H54 (cell line): Measurements from ENCODE around the gene MSANTD2.

ENCODE experiments used
- DNase-seq: peaks from one replicate; pipeline ENCODE4 v3.0.0; 2011; ENCODE audit warnings: low spot score, mixed read lengths; ENCODE audit not compliant: insufficient read length
- FAIRE-seq: peaks from 3 replicates; lab custom pipeline; 2011; peaks lifted over from hg19 to GRCh38; lab: Jason Lieb, UNC
- POLR2A ChIP-seq: IDR thresholded peaks from 2 replicates; pipeline ENCODE4 v1.6.1; 2011; ENCODE audit warnings: low read depth, mild to moderate bottlenecking, low read length

MSANTD2 gene

DNA sequence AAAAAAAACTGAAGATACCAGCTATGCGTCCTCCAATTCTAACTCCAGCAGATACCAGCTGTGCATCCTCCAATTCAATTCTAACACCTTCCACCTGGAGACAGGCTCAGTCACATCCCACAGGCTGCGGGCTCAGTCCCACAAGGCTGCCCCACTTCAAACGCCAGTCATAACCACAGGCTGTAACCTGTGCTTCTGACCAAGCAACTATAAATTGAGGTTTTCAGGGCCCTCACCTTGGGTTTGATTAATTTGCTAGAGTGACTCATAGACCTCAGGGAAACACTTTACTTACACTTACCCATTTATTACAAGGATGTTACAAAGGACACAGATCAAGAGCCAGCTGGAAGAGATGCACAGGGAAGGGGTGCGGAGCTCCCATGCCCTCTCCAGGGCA lies 32.4 kb upstream of the MSANTD2 start:
- FAIRE-seq (no peak), DNase-seq (no peak)
- TF ChIP-seq POLR2A = no peak

DNA sequence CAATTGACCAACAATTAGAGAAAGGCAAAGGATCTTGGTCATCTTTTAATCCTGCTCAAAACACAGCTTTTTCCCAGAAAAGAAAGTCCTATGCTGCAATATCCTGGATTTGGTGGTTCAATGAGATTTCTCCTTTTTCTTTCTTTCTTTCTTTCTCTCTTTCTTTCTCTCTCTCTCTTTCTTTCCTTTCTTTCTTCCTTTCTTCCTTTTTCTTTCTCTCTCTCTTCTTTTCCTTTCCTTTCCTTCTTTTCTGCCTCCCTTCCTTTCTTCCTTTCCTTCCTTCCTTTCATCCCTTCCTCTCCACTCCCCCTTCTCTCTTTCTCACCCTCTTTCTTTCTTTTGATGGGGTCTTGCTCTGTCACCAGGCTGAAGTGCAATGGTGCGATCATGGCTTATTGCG lies 31.7 kb upstream of the MSANTD2 start:
- no peak for FAIRE-seq
- DNase-seq = no peak
- no peak for TF ChIP-seq POLR2A

DNA sequence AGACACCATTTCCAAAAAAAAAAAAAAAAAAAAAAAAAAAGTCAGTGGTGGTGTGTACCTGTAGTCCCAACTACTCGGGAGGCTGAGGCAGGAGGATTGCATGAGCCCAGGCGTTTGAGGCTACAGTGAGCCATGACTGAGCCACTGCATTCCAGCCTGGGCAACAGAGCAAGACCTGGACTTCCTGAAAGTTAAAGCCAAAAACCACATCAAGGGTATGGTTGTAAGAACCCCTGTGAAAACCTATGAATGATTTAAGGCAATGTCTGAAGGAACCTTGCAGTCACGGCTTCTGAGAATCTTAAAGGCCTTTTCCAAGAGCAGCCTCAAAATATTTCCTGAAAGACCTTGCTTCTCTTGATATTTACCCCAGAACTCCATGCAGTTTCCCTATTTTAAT lies 30.5 kb upstream of the MSANTD2 start:
- no peak for FAIRE-seq
- no peak for TF ChIP-seq POLR2A

DNA sequence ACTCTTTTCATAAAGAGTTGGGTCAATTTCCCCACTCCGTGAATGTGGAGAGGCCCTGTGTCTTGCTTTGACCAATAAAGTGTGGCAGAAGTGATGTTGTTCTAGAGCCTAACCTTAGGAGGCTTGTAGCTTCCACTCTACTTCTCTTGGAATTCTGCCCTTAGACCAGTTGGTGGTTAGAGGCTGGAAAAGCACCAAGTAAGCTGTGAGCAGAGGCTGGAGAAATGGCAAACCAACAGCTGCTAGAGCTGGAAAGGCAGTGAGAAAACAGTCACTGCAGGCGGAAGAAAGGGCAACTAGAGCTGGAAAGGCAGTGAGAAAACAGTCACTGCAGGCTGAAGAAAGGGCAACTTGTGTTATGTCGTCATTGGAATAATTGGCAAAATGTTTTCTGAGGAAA lies 29.8 kb upstream of the MSANTD2 start:
- no peak for FAIRE-seq

More for the DNA sequence above, 30.5 kb upstream of the MSANTD2 start:
- DNase-seq = no peak

DNA sequence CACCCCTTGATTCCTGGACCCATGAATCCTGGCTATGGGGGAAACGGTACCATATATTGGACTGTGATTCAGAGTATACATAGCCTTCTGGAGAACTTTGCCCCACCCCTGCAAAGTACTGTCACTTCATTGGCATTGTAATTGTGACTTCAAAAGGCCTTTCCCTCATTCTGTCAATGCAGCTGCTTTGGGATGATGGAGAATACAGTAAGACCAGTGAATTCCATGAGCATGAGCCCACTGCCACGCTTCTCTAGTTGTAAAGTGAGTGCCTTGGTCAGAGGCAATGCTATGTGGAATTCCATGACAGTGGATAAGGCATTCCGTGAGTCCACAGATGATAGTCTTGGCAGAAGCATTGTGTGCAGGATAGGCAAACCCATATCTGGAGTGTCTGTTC lies 25.7 kb upstream of the MSANTD2 start:
- DNase-seq = no peak
- no peak for FAIRE-seq
- TF ChIP-seq POLR2A = no peak

More for the DNA sequence above, 29.8 kb upstream of the MSANTD2 start:
- no peak for TF ChIP-seq POLR2A
- DNase-seq = no peak

DNA sequence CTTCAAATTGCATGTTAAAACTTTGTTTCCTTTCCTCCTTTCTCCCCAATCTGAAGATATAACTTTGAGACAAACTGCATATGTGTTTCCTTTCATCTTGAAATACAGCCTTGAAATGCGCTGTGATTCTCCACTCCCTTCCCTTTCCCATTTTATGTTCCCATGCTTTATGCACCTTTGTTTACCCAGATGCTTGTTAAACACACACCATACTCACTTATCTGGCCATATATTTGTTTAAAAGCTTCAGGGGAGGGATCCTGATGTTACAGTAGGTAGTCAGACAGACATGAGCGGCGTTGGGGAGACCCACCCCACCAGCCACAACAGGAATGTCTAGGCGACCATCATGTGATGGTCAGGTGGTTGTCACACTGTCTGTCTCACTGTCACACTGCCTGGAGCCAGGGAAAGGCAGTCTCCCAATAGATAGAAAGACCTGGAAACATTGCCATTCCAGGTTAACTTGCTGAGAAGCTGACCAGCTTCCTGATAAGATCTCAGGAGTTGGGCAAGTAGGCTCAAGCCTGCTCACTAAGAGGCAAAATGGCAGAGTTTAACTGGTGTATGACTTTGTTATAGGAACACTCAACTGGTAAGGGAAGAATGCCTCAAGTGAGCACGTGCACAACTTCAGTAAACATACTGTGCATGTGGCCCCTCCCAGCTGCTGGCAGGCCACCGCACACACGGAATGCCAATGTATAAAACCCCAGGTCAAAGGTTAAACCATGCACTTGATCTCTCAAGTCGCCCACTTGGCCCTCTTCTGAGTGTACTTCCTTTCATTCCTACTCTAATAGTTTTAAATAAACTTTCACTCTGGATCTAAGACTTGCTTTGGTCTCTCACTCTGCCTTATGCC lies 23.5 kb upstream of the MSANTD2 start:
- no peak for TF ChIP-seq POLR2A
- FAIRE-seq (no peak), DNase-seq (no peak)

DNA sequence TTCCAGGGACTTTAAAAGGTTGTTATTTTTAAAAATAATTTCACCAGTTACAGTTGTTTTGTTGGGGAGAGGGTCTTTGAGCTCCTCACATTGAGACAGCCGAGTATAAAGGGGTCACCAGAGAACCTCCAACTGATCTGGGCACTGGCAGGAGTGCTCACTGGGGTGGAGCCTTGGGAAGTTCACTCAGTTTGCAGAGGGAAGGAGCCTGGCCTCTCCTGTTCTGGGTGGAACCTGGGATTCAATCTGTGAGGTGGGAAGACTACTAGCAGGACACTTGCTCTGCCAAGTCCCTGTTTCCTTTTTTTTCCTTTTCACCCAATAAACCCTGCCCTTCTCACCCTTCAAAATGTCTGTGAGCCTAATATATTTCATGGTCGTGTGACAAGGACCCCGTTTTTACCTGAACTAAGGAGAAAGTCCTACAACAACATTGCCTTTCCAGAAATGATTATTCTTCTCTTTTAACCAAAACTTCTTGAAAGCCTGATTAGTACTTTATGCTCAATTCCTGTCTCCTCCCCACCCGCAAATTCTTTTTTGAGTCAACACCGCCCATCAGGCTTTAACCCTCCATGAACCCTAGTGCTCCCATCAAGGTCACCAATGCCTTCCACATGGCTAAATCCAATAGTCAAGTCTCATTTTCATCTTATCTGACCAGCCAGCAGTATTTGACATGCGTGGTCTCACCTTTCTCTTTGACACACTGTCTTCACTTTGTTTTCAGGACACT lies 22.0 kb upstream of the MSANTD2 start:
- no peak for DNase-seq
- no peak for FAIRE-seq
- TF ChIP-seq POLR2A = no peak

DNA sequence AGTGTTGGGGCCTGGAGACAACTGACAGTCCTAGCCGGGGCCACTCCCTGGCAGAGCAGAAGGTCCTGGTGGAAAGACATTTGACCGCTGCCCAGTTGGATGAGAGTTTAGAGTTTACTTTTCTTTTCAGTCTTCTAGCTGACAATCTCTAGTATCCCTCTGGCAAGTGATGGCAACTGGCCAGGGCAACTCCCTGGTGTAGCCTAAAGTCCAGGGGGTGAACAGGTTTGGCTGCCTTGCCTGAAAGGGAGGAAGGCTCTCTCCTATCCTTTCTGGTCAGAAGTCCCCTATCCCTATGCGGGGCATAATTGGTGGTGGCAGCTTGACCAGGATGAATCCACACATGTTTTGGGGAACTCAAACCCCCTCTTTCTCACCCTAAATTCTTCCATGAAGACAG lies 16.8 kb upstream of the MSANTD2 start:
- DNase-seq = no peak
- no peak for FAIRE-seq
- TF ChIP-seq POLR2A = no peak

DNA sequence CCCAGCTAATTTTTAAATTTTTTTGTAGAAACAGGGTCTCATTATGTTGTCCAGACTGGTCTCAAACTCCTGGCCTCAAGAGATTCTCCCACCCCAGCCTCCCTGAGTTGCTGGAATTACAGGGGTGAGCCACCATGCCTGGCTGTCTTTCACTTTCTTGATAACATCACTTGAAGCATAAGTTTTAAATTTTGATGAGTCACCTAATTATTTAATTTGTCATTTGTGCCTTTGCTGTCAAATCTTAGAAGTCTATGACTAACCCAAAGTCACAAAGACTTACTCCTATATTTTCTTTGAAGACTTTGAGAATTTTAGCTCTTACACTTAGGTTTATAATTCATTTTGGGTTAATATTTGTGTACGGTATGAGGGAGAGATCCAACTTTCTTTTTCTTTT lies 14.5 kb upstream of the MSANTD2 start:
- DNase-seq (no peak), FAIRE-seq (no peak)
- no peak for TF ChIP-seq POLR2A

DNA sequence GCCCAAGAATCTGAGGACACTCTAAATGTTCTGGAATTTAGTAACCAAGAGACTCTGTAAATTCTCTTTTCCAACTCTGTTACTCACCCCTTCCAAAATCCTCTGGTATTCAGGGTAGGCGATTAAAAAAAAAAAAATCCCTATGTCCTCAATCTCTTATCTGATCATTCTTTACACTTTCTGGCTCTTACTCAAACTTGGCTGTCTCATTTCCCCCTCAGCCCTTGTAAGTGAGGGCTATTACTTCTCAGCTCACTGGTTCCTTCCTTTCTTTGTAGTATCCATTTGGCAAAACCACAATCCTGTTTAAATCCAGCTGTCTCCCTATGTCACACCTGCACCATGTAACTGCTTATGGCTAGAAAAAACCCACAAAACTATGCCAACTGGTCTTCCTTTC lies 12.7 kb upstream of the MSANTD2 start:
- no peak for TF ChIP-seq POLR2A
- DNase-seq = no peak
- no peak for FAIRE-seq

DNA sequence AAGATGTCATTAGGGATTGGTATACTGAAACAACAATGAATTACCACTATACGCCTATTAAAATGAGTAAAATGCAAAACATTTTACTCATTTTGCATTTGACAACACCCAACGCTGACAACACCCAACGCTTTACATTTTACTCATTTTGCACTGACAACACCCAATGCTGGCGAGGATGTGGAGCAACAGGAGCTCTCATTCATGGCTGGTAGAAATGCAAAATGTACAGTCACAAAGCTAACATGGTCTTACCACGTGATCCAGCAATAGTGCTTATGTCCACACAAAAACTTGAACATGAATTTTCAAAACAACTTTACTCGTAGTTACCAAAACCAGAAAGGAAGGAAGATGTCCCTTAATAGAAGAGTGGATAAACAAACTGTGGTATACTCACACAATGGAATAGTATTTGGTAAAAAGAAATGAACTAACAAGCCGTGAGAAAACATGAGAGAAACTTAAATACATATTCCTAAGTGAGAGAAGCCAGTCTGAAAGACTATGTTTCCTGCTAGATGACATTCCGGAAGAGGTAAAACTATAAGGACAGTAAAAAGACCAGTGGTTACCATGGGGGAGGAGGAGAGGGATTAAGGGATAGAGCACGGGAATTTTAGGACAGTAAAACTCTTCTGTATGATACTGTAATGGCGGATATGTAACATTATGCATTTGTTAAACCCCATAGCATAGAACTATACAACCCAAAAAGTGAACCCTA lies 11.4 kb upstream of the MSANTD2 start:
- FAIRE-seq = no peak
- no peak for TF ChIP-seq POLR2A
- DNase-seq = no peak

DNA sequence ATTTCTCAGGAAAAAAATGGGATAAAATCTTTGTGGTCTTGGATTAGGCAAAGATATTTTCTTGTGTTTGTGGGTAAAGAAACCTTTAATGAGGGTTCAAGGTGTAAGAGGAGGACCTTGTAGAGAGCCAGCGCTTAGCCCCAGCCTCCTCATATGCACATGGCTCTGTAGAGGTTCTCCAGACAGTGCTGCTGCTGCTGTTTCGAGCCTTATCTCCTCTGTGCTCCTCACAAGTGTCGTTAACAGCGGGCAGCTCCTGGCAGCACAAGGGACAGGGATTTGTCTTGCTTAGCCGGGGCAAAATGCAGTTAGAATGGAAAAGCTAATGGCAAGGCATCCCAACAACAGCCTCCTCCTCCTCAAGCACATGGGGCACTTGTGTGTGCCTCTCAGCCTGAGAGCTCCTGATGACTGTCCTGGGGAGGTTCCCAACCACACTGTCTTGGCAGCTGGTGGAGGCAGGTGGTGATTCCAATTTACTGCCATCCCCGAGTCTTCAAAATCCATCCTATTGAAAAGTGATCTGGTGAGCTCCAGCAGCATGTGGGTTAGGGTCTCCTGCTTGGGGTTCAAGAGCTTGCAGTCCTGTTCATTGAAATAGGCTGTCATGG lies 7.6 kb upstream of the MSANTD2 start:
- TF ChIP-seq POLR2A = no peak
- no peak for FAIRE-seq
- no peak for DNase-seq

DNA sequence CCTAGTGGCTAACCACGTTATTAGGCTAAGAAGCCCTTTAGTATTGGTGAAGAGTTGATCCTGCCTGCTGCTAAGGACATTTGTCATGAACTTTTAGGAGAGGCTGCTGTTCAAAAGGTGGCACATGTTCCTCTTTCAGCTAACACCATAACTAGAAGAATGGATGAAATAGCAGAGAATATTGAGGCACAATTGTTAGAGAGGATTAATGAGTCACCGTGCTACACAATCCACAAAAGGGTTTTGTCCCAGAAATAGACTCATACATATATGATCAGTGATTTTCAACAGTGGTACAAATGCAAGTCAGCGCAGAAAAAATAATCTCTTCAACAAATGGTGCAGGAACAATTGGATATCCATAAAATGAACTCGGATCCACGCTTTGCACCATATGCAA lies 7.0 kb upstream of the MSANTD2 start:
- DNase-seq (no peak), FAIRE-seq (no peak)
- TF ChIP-seq POLR2A = no peak
